Placental pericyte (primary cell): ENCODE measurements around the gene EXOC5. TPM values are rescaled to one million over a fixed set of nuclear protein-coding genes. Genes with fewer than 3 reads are reported as not detected.

Experiments
- total RNA-seq: library from RNA; depleted of rRNA; stranded (reverse); fragments of >200 nt; gene quantifications from 2 replicates; pipeline ENCODE4 v1.2.3, GENCODE V29; 2012

The EXOC5 gene, protein sequence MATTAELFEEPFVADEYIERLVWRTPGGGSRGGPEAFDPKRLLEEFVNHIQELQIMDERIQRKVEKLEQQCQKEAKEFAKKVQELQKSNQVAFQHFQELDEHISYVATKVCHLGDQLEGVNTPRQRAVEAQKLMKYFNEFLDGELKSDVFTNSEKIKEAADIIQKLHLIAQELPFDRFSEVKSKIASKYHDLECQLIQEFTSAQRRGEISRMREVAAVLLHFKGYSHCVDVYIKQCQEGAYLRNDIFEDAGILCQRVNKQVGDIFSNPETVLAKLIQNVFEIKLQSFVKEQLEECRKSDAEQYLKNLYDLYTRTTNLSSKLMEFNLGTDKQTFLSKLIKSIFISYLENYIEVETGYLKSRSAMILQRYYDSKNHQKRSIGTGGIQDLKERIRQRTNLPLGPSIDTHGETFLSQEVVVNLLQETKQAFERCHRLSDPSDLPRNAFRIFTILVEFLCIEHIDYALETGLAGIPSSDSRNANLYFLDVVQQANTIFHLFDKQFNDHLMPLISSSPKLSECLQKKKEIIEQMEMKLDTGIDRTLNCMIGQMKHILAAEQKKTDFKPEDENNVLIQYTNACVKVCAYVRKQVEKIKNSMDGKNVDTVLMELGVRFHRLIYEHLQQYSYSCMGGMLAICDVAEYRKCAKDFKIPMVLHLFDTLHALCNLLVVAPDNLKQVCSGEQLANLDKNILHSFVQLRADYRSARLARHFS
- 45.7 and 87.6 TPM in 2 replicates for total RNA-seq

DNA sequence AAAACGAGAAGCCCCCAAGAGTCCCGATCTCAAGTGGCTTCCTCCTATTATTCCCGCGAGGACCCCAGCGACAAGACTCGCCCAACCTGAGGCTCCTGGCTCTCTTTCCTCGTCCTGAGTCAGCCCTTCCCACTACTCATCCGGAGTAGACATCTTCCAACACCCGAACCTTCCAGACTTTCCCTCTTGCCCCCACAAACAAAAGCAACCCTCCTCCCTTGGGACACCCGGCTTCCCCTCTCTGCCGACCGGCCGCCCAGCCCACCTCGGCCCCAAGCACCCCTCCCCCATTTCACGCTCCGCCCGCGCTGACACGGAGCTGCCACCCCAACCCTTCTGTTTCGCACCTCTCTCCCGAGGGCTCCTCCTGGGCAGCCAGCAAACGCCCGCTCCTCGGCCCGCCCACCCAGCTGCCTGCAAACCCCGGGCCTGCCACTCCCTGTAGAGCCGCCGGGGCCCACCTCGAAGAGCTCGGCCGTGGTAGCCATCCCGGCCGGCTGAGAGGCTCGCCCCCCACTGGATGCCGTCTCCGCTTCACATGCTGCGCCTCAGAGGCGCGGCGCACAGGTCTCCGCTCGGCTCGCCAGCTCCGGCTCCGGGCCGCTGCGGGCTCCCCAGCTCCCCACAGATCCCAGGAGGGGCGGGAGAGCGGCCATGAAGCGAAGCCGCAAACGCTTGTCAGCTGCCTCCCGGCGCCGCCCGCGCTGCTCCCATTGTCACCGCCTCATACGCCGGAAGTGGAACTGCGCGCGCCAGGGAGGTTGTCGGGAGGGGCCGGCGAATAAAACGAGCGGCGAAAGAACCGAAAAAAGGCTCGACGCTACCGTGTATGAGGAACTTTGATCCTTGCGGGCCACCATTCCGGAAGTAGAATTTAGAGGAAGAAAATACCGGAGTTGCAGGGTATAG, at the start of gene EXOC5, which contains the start of gene AP5M1:
EXOC5 (minus strand) TSS at position 745 of the 909 bp plus-strand sequence; CDS start at position 488, 257 bp downstream.
AP5M1 (plus strand) TSS at position 811 of the 909 bp plus-strand sequence. CDS start 344 bp downstream, outside the sequence.

Other genes starting within 250 kb of the EXOC5 start
- gene AP5M1, start 66 bp upstream of the EXOC5 start, total RNA-seq = 19.7 and 30.8 TPM in 2 replicates
- gene NAA30, start 121.7 kb upstream of the EXOC5 start, total RNA-seq = 18.2 and 32.9 TPM in 2 replicates
- gene CCDC198, start 225.0 kb upstream of the EXOC5 start, total RNA-seq = not detected in 2 replicates